ENCODE data around the gene ADCY7. TPM values are rescaled to one million over a fixed set of nuclear protein-coding genes. Genes with fewer than 3 reads are reported as not detected.

ADCY7 gene
- total and polyA plus RNA-seq, 12 donors, result 2.8 to 44.4 (median 17.5) TPM

DNA sequence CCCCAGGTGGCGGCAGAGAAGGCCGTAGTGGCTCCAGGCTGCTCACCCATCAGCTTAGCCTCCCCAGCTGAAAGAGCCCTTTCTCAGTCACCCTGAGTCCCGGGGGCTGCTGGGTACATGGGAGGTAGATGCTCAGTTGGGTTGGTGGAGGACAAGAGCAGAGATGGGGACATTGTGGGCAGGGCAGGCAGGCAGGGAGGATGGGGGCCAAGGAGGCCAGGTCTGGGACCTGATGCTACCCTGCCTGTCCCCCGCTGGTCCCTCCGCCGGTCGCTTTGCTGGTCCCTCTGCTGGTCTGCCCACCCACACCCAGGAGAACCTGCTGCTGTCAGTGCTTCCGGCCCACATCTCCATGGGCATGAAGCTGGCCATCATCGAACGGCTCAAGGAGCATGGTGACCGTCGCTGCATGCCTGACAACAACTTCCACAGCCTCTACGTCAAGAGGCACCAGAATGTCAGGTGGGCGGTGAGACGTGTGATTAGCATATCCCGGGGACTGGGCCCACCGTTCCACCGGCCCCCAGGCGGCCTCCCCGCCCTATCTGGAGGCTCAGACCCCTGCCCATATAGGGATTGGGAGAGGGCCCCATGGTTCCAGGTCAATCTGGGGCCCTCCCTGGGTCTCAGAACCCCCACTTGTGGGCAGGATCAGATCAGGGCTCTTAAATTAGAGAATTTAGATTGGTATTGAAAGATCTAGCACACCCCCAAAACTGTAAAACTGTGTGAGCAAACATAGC, 26.9 kb downstream of the ADCY7 start:
- H3K27ac ChIP-seq, result no peak overlapping the region
- no peak overlapping the region for H3K4me3 ChIP-seq
- no peaks in the 10 kb centered on the region for H3K27me3 ChIP-seq
- H3K36me3 ChIP-seq (replicated peaks in 1 of 2), result no peaks in the 10 kb centered on the region
- intact Hi-C loops (cut with DNase I), result no loop called here
- DNase-seq, result no peak
- TF ChIP-seq CTCF (IDR thresholded peaks at IDR 0.05), result no peak
- H3K9me3 ChIP-seq (replicated peaks in 1 of 3), result no peaks in the 10 kb centered on the region
- H3K4me1 ChIP-seq (replicated peaks in 1 of 2), result no peaks in the 10 kb centered on the region
- 91 to 100% (median 93%) methylated on average over 3 to 20 of the region's 20 CpGs for whole genome bisulfite sequencing, 4 donors

DNA sequence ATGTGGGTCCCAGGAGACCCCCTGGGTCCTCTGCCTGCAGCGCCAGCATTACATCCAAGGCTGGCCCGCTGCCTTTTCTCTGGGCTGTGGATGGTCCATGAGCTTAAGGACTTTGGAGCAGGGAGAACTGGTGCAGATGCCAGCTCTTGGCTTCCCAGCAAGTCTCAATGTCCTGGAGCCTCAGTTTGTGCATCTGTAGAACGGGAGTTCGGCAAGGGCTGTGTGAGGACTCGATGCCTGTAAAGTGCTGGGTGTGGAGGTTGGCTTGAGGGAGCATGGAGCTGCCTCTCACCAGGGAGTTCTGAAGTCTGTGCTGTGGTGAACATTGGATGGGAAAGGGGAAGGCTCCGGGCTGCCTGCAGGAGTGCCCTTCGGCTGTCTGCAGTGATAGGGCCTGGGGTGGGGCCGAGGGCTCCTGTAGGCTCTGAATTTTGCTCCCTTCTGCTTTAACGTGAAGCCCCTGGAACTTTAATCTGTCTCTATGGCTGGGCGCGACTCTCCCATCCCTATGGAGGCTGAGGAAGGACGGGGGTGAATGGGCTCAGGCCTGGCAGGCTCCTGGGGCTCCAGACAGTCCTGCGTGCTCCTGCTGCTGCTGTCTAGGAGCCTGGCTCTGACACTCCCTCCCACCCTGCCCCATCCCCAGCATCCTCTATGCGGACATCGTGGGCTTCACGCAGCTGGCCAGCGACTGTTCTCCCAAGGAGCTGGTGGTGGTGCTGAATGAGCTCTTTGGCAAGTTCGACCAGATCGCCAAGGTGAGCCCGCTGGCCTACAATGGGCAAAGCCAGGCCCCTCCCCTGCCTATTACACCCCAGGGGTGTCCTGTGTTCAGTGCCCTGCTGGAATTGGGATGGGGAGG, 27.9 kb downstream of the ADCY7 start:
- Histone ChIP-seq H3K4me1 (replicated peaks in 1 of 2) (no peaks in the 10 kb centered on the region), H3K4me3 (no peak overlapping the region), H3K9me3 (replicated peaks in 1 of 3) (no peaks in the 10 kb centered on the region), H3K36me3 (replicated peaks in 1 of 2) (no peaks in the 10 kb centered on the region), H3K27me3 (no peaks in the 10 kb centered on the region), H3K27ac (no peak overlapping the region)
- no peak for DNase-seq
- 88 to 96% (median 92%) methylated on average over 4 to 20 of the region's 20 CpGs for WGBS, 4 donors
- no peak for TF ChIP-seq CTCF (IDR thresholded peaks at IDR 0.05)
- no peak for TF ChIP-seq POLR2A (IDR thresholded peaks at IDR 0.05)
- intact Hi-C loops (cut with DNase I), result no loop called here

GRCh38 chr16:50294955-50295354, 28.6 kb downstream of the ADCY7 start:
- no peaks in the 10 kb centered on the region for H3K27me3 ChIP-seq
- no peaks in the 10 kb centered on the region for H3K4me1 ChIP-seq (replicated peaks in 1 of 2)
- H3K36me3 ChIP-seq (replicated peaks in 1 of 2), result no peaks in the 10 kb centered on the region
- TF ChIP-seq CTCF (IDR thresholded peaks at IDR 0.05), result no peak
- no peak for TF ChIP-seq POLR2A (IDR thresholded peaks at IDR 0.05)
- H3K4me3 ChIP-seq, result no peak overlapping the region
- no peak overlapping the region for H3K27ac ChIP-seq
- 73 to 88% (median 79%) methylated on average over 3 to 4 of the region's 4 CpGs for WGBS, 4 donors
- intact Hi-C loops (cut with DNase I), result no loop called here
- DNase-seq, result no peak
- H3K9me3 ChIP-seq (replicated peaks in 1 of 3), result no peaks in the 10 kb centered on the region

DNA sequence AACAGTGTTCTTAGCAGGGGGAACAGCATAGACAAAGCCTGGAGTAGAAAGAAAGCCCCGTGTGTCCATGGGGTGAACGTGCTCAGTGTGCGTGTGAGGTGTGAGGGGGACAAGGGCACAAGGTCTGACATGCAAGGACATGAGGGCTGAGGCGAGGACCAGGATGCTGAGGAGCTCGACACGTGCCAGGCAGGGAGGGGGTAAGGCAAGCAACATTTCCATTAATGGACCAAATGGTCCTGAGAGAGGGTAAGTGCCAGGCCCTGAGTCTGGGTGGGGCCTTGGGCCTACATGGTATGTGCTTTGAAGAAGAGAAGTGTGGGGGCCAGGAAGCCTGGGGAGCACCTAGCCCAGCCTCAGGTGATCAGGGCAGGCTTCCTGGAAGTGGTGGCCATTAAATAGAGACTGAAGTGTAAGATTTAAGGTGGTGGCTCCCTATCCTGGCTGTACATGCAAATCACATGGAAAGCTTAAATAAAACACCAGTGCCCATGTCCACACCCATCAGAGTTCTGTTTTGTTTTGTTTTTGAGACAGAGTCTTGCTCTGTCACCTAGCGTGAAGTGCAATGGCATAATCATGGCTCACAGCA, 29.3 kb downstream of the ADCY7 start:
- intact Hi-C loops (cut with DNase I), result no loop called here
- no peak overlapping the region for H3K27ac ChIP-seq
- no peak overlapping the region for H3K4me3 ChIP-seq
- 90 to 97% (median 95%) methylated on average over 7 of the region's 7 CpGs for WGBS, 4 donors
- no peaks in the 10 kb centered on the region for H3K27me3 ChIP-seq
- no peak for DNase-seq
- H3K9me3 ChIP-seq (replicated peaks in 1 of 3), result no peaks in the 10 kb centered on the region
- no peaks in the 10 kb centered on the region for H3K4me1 ChIP-seq (replicated peaks in 1 of 2)
- H3K36me3 ChIP-seq (replicated peaks in 1 of 2), result no peaks in the 10 kb centered on the region
- TF ChIP-seq POLR2A (IDR thresholded peaks at IDR 0.05), result no peak
